Natural killer cell (primary cell): ENCODE measurements around the gene TFRC. TPM values are rescaled to one million over a fixed set of nuclear protein-coding genes. Genes with fewer than 3 reads are reported as not detected.

Experiments
- ATAC-seq, 3 donors: fragments of 150-1000 bp in 2 of 3; fragments of 200-7000 bp in 1 of 3; cut with Tn5 transposase; 1 replicate in 1 of 3; 2 replicates in 2 of 3; pipeline ENCODE4 v1.10.0; 2021; ENCODE audit warnings: mild to moderate bottlenecking in 2 of 3, moderate library complexity in 2 of 3
- DNase-seq, 2 donors: peaks; one replicate each; pipeline versions ENCODE4 v3.0.0 to v3.0.0-alpha.2; 2013 to 2021; ENCODE audit warnings: mixed read lengths in 1 of 2
- H3K27ac ChIP-seq: one replicate; pipeline ENCODE4 v1.5.1; 2013; ENCODE audit warnings: mild to moderate bottlenecking, low read length
- H3K27me3 ChIP-seq: one replicate; pipeline ENCODE4 v1.6.1; 2013; ENCODE audit warnings: low read length; ENCODE audit not compliant: control insufficient read depth, insufficient read depth
- H3K36me3 ChIP-seq: one replicate; pipeline ENCODE4 v1.6.1; 2013; ENCODE audit warnings: low read length; ENCODE audit not compliant: control insufficient read depth, insufficient read depth
- H3K4me1 ChIP-seq: one replicate; pipeline ENCODE4 v1.6.1; 2013; ENCODE audit warnings: low read length; ENCODE audit not compliant: control insufficient read depth, insufficient read depth
- H3K4me3 ChIP-seq: one replicate; pipeline ENCODE4 v1.5.1; 2013; ENCODE audit warnings: low read length
- H3K9me3 ChIP-seq: one replicate; pipeline ENCODE4 v1.6.1; 2013; ENCODE audit warnings: low read length; ENCODE audit not compliant: control insufficient read depth, insufficient read depth
- H3K27ac Mint-ChIP-seq, 2 donors: one replicate each; pipeline ENCODE4 v1.8.0; 2022; ENCODE audit warnings: mild to moderate bottlenecking in 2 of 2, mixed read lengths in 2 of 2, moderate library complexity in 1 of 2
- H3K27me3 Mint-ChIP-seq, 2 donors: one replicate each; pipeline ENCODE4 v1.8.0; 2022; ENCODE audit warnings: low read depth in 2 of 2, mixed read lengths in 2 of 2
- H3K36me3 Mint-ChIP-seq: one replicate; pipeline ENCODE4 v1.8.0; 2022; ENCODE audit warnings: mixed read lengths
- H3K4me1 Mint-ChIP-seq, 2 donors: one replicate each; pipeline ENCODE4 v1.8.0; 2022; ENCODE audit warnings: mixed read lengths in 2 of 2
- H3K4me3 Mint-ChIP-seq: one replicate; pipeline ENCODE4 v1.8.0; 2022; ENCODE audit warnings: mild to moderate bottlenecking, moderate library complexity, mixed read lengths
- H3K9me3 Mint-ChIP-seq, 2 donors: one replicate each; pipeline ENCODE4 v1.8.0; 2022; ENCODE audit warnings: mixed read lengths in 2 of 2
- CTCF ChIP-seq: fragments of 200-600 bp; IDR thresholded peaks from one replicate; pipeline ENCODE4 v1.8.0; 2022; ENCODE audit warnings: antibody characterized with exemption
- WGBS: methylation state at CpG from one replicate; pipeline ENCODE4 v1.1.7; 2013; ENCODE audit warnings: missing lambda C conversion rate; ENCODE audit not compliant: insufficient coverage; 5-methylcytosine and 5-hydroxymethylcytosine counted together
- intact Hi-C: fragments of 100-400 bp; cut with micrococcal nuclease; formaldehyde crosslinking; loops from one replicate; pipeline ENCODE4 v1.14.2; 2022
- total RNA-seq, 4 donors: library from RNA; stranded (reverse); fragments of 120-200 nt in 1 of 4; gene quantifications; one replicate each; pipeline versions ENCODE4 v1.2.3 to v1.2.4, GENCODE V29; 2013 to 2022

Gene TFRC
- total RNA-seq, 3 donors from 2014 or later (not counting 1 experiment from before 2014, with no cell fraction given) = 74.3 to 111 (median 78.3) TPM

- no peak for TF ChIP-seq CTCF
- ATAC-seq = no peak
- peaks cover 14% of the 10 kb centered on the region for H3K36me3 Mint-ChIP-seq
- no peak overlapping the region for H3K4me3 Mint-ChIP-seq
- no peak overlapping the region for H3K27ac Mint-ChIP-seq
- WGBS = 80% methylated on average over 3 of the region's 4 CpGs
- intact Hi-C loops = no loop called here
- H3K36me3 ChIP-seq = no peaks in the 10 kb centered on the region
- H3K4me1 Mint-ChIP-seq = no peaks in the 10 kb centered on the region
- H3K27ac ChIP-seq = no peak overlapping the region
- H3K4me1 ChIP-seq = no peaks in the 10 kb centered on the region
- no peak overlapping the region for H3K4me3 ChIP-seq
- no peaks in the 10 kb centered on the region for H3K9me3 Mint-ChIP-seq
- peaks cover 11 to 19% of the 10 kb centered on the region in 2 donors for H3K27me3 Mint-ChIP-seq
- DNase-seq = no peak
- no peaks in the 10 kb centered on the region for H3K9me3 ChIP-seq
- H3K27me3 ChIP-seq = no peaks in the 10 kb centered on the region
Measured at GRCh38 chr3:196012481-196012880, 69.4 kb downstream of the TFRC start.

- 71% methylated on average over 5 of the region's 5 CpGs for WGBS
- DNase-seq = no peak
- no peaks in the 10 kb centered on the region for H3K9me3 ChIP-seq
- H3K36me3 ChIP-seq = no peaks in the 10 kb centered on the region
- no peak overlapping the region for H3K27ac Mint-ChIP-seq
- H3K9me3 Mint-ChIP-seq = no peaks in the 10 kb centered on the region
- intact Hi-C loops = no loop called here
- H3K36me3 Mint-ChIP-seq = peaks cover 14% of the 10 kb centered on the region
- no peaks in the 10 kb centered on the region for H3K4me1 Mint-ChIP-seq
- no peaks in the 10 kb centered on the region for H3K27me3 ChIP-seq
- no peak for TF ChIP-seq CTCF
- H3K27me3 Mint-ChIP-seq = peaks cover 11 to 19% of the 10 kb centered on the region in 2 donors
- no peak overlapping the region for H3K4me3 Mint-ChIP-seq
- no peaks in the 10 kb centered on the region for H3K4me1 ChIP-seq
- H3K4me3 ChIP-seq = no peak overlapping the region
- H3K27ac ChIP-seq = no peak overlapping the region
- no peak for ATAC-seq
Measured at GRCh38 chr3:196009456-196009855, 72.4 kb downstream of the TFRC start.

- Mint-ChIP-seq H3K27me3 (peaks cover 11 to 19% of the 10 kb centered on the region in 2 donors), H3K36me3 (peaks cover 14% of the 10 kb centered on the region), H3K27ac (no peak overlapping the region), H3K4me3 (no peak overlapping the region), H3K9me3 (no peaks in the 10 kb centered on the region), H3K4me1 (no peaks in the 10 kb centered on the region)
- ATAC-seq (no peak), DNase-seq (no peak)
- Histone ChIP-seq H3K36me3 (no peaks in the 10 kb centered on the region), H3K4me3 (no peak overlapping the region), H3K4me1 (no peaks in the 10 kb centered on the region), H3K27ac (no peak overlapping the region), H3K9me3 (no peaks in the 10 kb centered on the region), H3K27me3 (no peaks in the 10 kb centered on the region)
- intact Hi-C loops = no loop called here
- 93% methylated on average over 9 of the region's 9 CpGs for WGBS
- no peak for TF ChIP-seq CTCF
Measured at GRCh38 chr3:196008929-196009328, 73.0 kb downstream of the TFRC start.

GRCh38 chr3:196008387-196008786 is 73.5 kb downstream of the TFRC start:
- Histone ChIP-seq H3K27me3 (no peaks in the 10 kb centered on the region), H3K9me3 (no peaks in the 10 kb centered on the region), H3K4me1 (no peaks in the 10 kb centered on the region), H3K4me3 (no peak overlapping the region), H3K27ac (no peak overlapping the region), H3K36me3 (no peaks in the 10 kb centered on the region)
- no peak for DNase-seq
- no peak overlapping the region for H3K4me3 Mint-ChIP-seq
- no peak for ATAC-seq
- H3K9me3 Mint-ChIP-seq = no peaks in the 10 kb centered on the region
- no peaks in the 10 kb centered on the region for H3K4me1 Mint-ChIP-seq
- H3K27ac Mint-ChIP-seq = no peak overlapping the region
- intact Hi-C loops = no loop called here
- H3K27me3 Mint-ChIP-seq = peaks cover 11 to 19% of the 10 kb centered on the region in 2 donors
- TF ChIP-seq CTCF = no peak
- 92% methylated on average over 16 of the region's 18 CpGs for WGBS
- peaks cover 14% of the 10 kb centered on the region for H3K36me3 Mint-ChIP-seq
